SK-N-SH treated with all-trans-retinoic acid at 6 μM for 48 hours (cell line): ENCODE data around the gene PPRC1.

Experiments
- ATAC-seq: fragments of 200-7000 bp; cut with Tn5 transposase; 3 replicates; pipeline ENCODE4 v1.9.1; 2020; ENCODE audit warnings: mild to moderate bottlenecking, moderate library complexity
- ARNTL ChIP-seq: fragments of 450-650 bp; formaldehyde crosslinking; IDR thresholded peaks from 2 replicates; pipeline ENCODE4 v1.5.0; 2020; ENCODE audit warnings: low read depth, mild to moderate bottlenecking, moderate library complexity, borderline replicate concordance
- BACH2 ChIP-seq: fragments of 250-450 bp; sonication (Bioruptor Pico); IDR thresholded peaks from 2 replicates; pipeline ENCODE4 v1.9.0; 2021; ENCODE audit warnings: mild to moderate bottlenecking, borderline replicate concordance
- CREB5 ChIP-seq: fragments of 250-450 bp; sonication (Bioruptor Pico); IDR thresholded peaks from 2 replicates; pipeline ENCODE4 v1.5.1; 2020; ENCODE audit warnings: low read depth, mild to moderate bottlenecking, moderate library complexity
- CSDC2 ChIP-seq: fragments of 250-450 bp; sonication (Bioruptor Pico); IDR thresholded peaks from 2 replicates; pipeline ENCODE4 v1.5.0; 2020; ENCODE audit warnings: mild to moderate bottlenecking, moderate library complexity
- CSRNP3 ChIP-seq: fragments of 250-450 bp; sonication (Bioruptor Pico); IDR thresholded peaks from 2 replicates; pipeline ENCODE4 v1.5.1; 2021; ENCODE audit warnings: mild to moderate bottlenecking, moderate library complexity
- ESRRG ChIP-seq: fragments of 250-450 bp; sonication (Bioruptor Pico); IDR thresholded peaks from 2 replicates; pipeline ENCODE4 v1.6.1; 2021; ENCODE audit warnings: mild to moderate bottlenecking
- GLIS3 ChIP-seq: fragments of 250-450 bp; sonication (Bioruptor Pico); IDR thresholded peaks from 2 replicates; pipeline ENCODE4 v1.5.0; 2020; ENCODE audit warnings: mild to moderate bottlenecking, moderate library complexity
- ISL1 ChIP-seq: fragments of 250-450 bp; sonication (Bioruptor Pico); IDR thresholded peaks from 2 replicates; pipeline ENCODE4 v2.1.2; 2022; ENCODE audit warnings: mild to moderate bottlenecking, moderate library complexity
- OSR1 ChIP-seq: fragments of 250-450 bp; sonication (Bioruptor Pico); IDR thresholded peaks from 2 replicates; pipeline ENCODE4 v1.8.0; 2022; ENCODE audit warnings: moderate library complexity, mild to moderate bottlenecking, inconsistent platforms
- POU6F1 ChIP-seq: fragments of 250-450 bp; sonication (Bioruptor Pico); IDR thresholded peaks from 2 replicates; pipeline ENCODE4 v1.8.0; 2021; ENCODE audit warnings: low read depth, mild to moderate bottlenecking, moderate library complexity, borderline replicate concordance
- RARB ChIP-seq: fragments of 250-450 bp; sonication (Bioruptor Pico); IDR thresholded peaks from 2 replicates; pipeline ENCODE4 v1.8.0; 2021; ENCODE audit warnings: mild to moderate bottlenecking, moderate library complexity
- SNAI2 ChIP-seq: fragments of 250-450 bp; sonication (Bioruptor Pico); IDR thresholded peaks from 2 replicates; pipeline ENCODE4 v1.5.0; 2020; ENCODE audit warnings: mild to moderate bottlenecking, moderate library complexity
- TCF4 ChIP-seq: fragments of 250-450 bp; sonication (Bioruptor Pico); IDR thresholded peaks from 2 replicates; pipeline ENCODE4 v1.8.0; 2021; ENCODE audit warnings: mild to moderate bottlenecking, moderate library complexity, borderline replicate concordance
- TOX ChIP-seq: fragments of 250-450 bp; sonication (Bioruptor Pico); IDR thresholded peaks from 2 replicates; pipeline ENCODE4 v1.8.0; 2021; ENCODE audit warnings: mild to moderate bottlenecking, moderate library complexity, borderline replicate concordance
- ZC3H10 ChIP-seq: fragments of 250-450 bp; sonication (Bioruptor Pico); IDR thresholded peaks from 2 replicates; pipeline ENCODE4 v1.5.1; 2021; ENCODE audit warnings: mild to moderate bottlenecking, moderate library complexity
- ZFP3 ChIP-seq: fragments of 250-450 bp; sonication (Bioruptor Pico); IDR thresholded peaks from 2 replicates; pipeline ENCODE4 v1.5.0; 2020; ENCODE audit warnings: mild to moderate bottlenecking, moderate library complexity
- ZNF565 ChIP-seq: fragments of 450-650 bp; formaldehyde crosslinking; conservative IDR thresholded peaks from 2 replicates; pipeline ENCODE4 v1.5.0; 2020; ENCODE audit warnings: low read depth, mild to moderate bottlenecking, moderate library complexity
- ZNF70 ChIP-seq: fragments of 450-650 bp; formaldehyde crosslinking; IDR thresholded peaks from 2 replicates; pipeline ENCODE4 v1.5.0; 2020; ENCODE audit warnings: mild to moderate bottlenecking, moderate library complexity
- TF ChIP-seq, protein P1 (sequence below): fragments of 250-450 bp; sonication (Bioruptor Pico); IDR thresholded peaks from 2 replicates; pipeline ENCODE4 v1.8.0; 2020; ENCODE audit warnings: mild to moderate bottlenecking, moderate library complexity, borderline replicate concordance

PPRC1 gene

DNA sequence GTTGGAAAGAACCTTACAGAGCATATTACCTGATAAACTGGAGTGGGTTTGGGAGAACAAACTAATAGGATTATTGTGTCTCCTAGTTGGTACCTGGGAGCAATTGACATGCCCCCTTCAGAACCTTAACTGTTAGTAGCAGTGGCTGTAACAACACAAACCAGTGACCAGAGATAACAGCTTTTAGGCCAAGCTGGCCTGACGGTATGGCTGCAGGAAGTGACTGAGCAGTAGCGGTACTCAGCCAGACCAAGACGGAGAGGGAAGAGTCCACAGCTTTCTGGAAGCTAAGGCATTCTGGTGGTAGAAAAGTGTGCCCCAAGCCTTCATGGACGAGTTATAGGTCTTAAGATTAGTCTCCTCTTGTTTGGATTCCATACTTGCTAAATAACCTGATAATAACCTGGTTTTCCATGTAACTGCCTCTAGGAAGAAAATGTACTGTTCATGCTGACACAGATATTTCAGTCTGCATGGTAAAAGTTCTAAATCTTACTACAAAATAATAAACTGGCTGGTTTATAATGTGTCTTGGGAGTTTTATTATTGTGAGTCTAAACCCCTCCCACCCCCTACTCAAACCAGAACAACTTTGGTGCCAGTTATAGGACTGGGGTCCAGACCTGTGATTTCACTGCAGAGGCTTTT lies 30.6 kb downstream of the PPRC1 start:
- ATAC-seq: no peak

GRCh38 chr10:102167861-102168260 lies 35.0 kb downstream of the PPRC1 start:
- ATAC-seq: no peak

More for the DNA sequence above, 30.6 kb downstream of the PPRC1 start:
- TF ChIP-seq CSDC2 (CRISPR knock-in tag) (no peak), POU6F1 (CRISPR knock-in tag) (no peak), CREB5 (CRISPR knock-in tag) (no peak), ZFP3 (CRISPR knock-in tag) (no peak), ZNF565 (CRISPR knock-in tag) (no peak), ZC3H10 (no peak), TOX (CRISPR knock-in tag) (no peak), BACH2 (CRISPR knock-in tag) (no peak)

DNA sequence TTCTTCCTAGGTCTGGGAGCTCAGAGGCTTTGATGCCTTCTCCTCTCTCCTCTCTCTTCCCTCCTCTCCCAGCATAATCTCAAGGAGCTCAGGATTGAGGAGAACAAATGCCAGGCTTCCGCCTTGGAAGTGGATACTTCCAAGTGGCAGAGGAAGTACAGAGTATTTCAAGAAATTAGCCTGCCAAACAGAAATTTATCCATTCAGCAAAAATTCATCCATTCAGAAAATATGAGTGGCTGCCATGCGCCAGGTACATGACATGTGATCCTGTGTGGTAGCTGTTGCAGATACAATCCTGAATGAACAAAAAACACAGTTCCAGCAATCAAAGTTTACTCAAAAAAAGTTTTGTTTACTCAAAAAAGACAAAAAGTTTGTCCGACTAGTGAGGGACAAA lies 37.8 kb downstream of the PPRC1 start:
- ATAC-seq: no peak
- TF ChIP-seq OSR1 (CRISPR knock-in tag) (no peak), RARB (CRISPR knock-in tag) (no peak), ISL1 (CRISPR knock-in tag) (no peak), TOX (CRISPR knock-in tag) (no peak), POU6F1 (CRISPR knock-in tag) (no peak), ZFP3 (CRISPR knock-in tag) (no peak), GLIS3 (no peak), CSRNP3 (CRISPR knock-in tag) (no peak)
- TF ChIP-seq, protein P1, sequence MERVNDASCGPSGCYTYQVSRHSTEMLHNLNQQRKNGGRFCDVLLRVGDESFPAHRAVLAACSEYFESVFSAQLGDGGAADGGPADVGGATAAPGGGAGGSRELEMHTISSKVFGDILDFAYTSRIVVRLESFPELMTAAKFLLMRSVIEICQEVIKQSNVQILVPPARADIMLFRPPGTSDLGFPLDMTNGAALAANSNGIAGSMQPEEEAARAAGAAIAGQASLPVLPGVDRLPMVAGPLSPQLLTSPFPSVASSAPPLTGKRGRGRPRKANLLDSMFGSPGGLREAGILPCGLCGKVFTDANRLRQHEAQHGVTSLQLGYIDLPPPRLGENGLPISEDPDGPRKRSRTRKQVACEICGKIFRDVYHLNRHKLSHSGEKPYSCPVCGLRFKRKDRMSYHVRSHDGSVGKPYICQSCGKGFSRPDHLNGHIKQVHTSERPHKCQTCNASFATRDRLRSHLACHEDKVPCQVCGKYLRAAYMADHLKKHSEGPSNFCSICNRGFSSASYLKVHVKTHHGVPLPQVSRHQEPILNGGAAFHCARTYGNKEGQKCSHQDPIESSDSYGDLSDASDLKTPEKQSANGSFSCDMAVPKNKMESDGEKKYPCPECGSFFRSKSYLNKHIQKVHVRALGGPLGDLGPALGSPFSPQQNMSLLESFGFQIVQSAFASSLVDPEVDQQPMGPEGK (CRISPR knock-in tag): no peak
- TF ChIP-seq, all 23 proteins: peak for 0

More at GRCh38 chr10:102167861-102168260, 35.0 kb downstream of the PPRC1 start:
- no peak for TF ChIP-seq ZNF565 (CRISPR knock-in tag)
- no peak for TF ChIP-seq RARB (CRISPR knock-in tag)
- no peak for TF ChIP-seq ZNF70
- TF ChIP-seq, protein P1 (CRISPR knock-in tag): no peak
- TF ChIP-seq ARNTL (CRISPR knock-in tag): no peak
- TF ChIP-seq CSRNP3 (CRISPR knock-in tag): no peak
- no peak for TF ChIP-seq GLIS3
- no peak for TF ChIP-seq OSR1 (CRISPR knock-in tag)
- no peak for TF ChIP-seq ESRRG (CRISPR knock-in tag)
- TF ChIP-seq TCF4 (CRISPR knock-in tag): no peak
- no peak for TF ChIP-seq SNAI2 (CRISPR knock-in tag)
